DND-41 (cell line): ENCODE results near the gene OMA1.

Source experiments
- EZH2 ChIP-seq: IDR thresholded peaks from 3 replicates; pipeline ENCODE4 v1.6.1; 2012; ENCODE audit warnings: borderline replicate concordance, low read depth, mild to moderate bottlenecking, moderate library complexity, low read length, inconsistent platforms; ENCODE audit not compliant: severe bottlenecking
- TF ChIP-seq, protein P1 (sequence below): IDR thresholded peaks from 2 replicates; pipeline ENCODE4 v1.5.1; 2012; ENCODE audit warnings: borderline replicate concordance, low read length, moderate library complexity, mild to moderate bottlenecking; ENCODE audit not compliant: poor library complexity, severe bottlenecking; ENCODE audit errors: extremely low read depth

DNA sequence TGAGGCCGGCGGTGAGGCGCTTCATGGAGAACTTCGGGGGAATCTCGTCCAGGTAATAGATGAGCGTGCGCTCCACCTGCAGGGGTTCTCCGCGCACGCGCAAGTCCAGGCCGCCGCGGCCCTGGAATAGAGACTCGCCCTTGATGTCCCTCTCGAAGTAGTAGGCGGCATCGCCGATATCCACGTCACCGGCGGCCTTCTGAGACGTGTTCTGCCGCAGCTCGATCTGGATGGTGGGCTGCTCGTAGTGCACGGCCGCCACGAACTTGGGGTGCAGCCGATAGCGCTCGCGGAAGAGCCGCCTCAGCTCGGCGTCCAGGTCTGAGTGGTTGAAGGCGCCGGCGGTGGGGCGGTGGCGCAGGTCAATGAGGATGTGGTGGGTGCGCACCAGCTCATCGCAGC, 29.8 kb upstream of the OMA1 start:
- no peak for TF ChIP-seq EZH2
- TF ChIP-seq, protein P1, sequence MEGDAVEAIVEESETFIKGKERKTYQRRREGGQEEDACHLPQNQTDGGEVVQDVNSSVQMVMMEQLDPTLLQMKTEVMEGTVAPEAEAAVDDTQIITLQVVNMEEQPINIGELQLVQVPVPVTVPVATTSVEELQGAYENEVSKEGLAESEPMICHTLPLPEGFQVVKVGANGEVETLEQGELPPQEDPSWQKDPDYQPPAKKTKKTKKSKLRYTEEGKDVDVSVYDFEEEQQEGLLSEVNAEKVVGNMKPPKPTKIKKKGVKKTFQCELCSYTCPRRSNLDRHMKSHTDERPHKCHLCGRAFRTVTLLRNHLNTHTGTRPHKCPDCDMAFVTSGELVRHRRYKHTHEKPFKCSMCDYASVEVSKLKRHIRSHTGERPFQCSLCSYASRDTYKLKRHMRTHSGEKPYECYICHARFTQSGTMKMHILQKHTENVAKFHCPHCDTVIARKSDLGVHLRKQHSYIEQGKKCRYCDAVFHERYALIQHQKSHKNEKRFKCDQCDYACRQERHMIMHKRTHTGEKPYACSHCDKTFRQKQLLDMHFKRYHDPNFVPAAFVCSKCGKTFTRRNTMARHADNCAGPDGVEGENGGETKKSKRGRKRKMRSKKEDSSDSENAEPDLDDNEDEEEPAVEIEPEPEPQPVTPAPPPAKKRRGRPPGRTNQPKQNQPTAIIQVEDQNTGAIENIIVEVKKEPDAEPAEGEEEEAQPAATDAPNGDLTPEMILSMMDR: no peak
